HepG2 (cell line): ENCODE data around the gene PTPRF. TPM values are rescaled to one million over a fixed set of nuclear protein-coding genes. Genes with fewer than 3 reads are reported as not detected.

ENCODE experiments used
- MZF1 ChIP-seq: sonication (generic); formaldehyde crosslinking; IDR thresholded peaks from 2 replicates; pipeline ENCODE4 v1.8.1; 2023; ENCODE audit warnings: mild to moderate bottlenecking, missing genetic modification reagents, borderline replicate concordance
- SAP130 ChIP-seq: IDR thresholded peaks from 2 replicates; pipeline ENCODE4 v1.6.1; 2016; ENCODE audit warnings: low read depth
- ZKSCAN1 ChIP-seq: fragments of 150-350 bp; IDR thresholded peaks from 2 replicates; pipeline ENCODE4 v1.6.1; 2014; ENCODE audit warnings: low read length
- polyA plus RNA-seq, 8 experiments: library from polyadenylated mRNA; depleted of rRNA in 3 of 8; stranded (reverse) in 7 of 8; unstranded in 1 of 8; fragments of >200 nt; fragmentation: Illumina TruSeq in 4 of 8; extraction: Trizol in 4 of 8; gene quantifications; 2 replicates each; pipeline versions ENCODE4 v1.2.1 to v1.2.3, GENCODE V29; 2011 to 2016; ENCODE audit warnings: low read depth in 4 of 8, missing spikeins in 1 of 8, mixed read lengths in 1 of 8; ENCODE audit not compliant: insufficient read depth in 1 of 8
- total RNA-seq, 5 experiments: library from RNA; depleted of rRNA; stranded (reverse); fragments of >200 nt; fragmentation: Illumina TruSeq; extraction: Trizol; gene quantifications; 2 replicates each; pipeline ENCODE4 v1.2.3, GENCODE V29; 2016; ENCODE audit warnings: low read depth in 1 of 5
- TF ChIP-seq, protein P1 (sequence below): sonication (generic); formaldehyde crosslinking; IDR thresholded peaks from 2 replicates; pipeline ENCODE4 v1.4.0; 2020; ENCODE audit warnings: missing genetic modification reagents, borderline replicate concordance
- TF ChIP-seq, protein P2 (sequence below): sonication (generic); formaldehyde crosslinking; IDR thresholded peaks from 2 replicates; pipeline ENCODE4 v1.4.0; 2020; ENCODE audit warnings: missing genetic modification reagents, borderline replicate concordance
- TF ChIP-seq, protein P3 (sequence below): sonication (generic); formaldehyde crosslinking; conservative IDR thresholded peaks from 2 replicates; pipeline ENCODE4 v1.4.0; 2020; ENCODE audit warnings: mild to moderate bottlenecking, missing genetic modification reagents, moderate library complexity
- TF ChIP-seq, protein P4 (sequence below): sonication (generic); formaldehyde crosslinking; IDR thresholded peaks from 2 replicates; pipeline ENCODE4 v1.4.0; 2020; ENCODE audit warnings: missing genetic modification reagents, borderline replicate concordance

The PTPRF gene
- total and polyA plus RNA-seq, 2 of the 13 experiments (the other 11 are each of a cell fraction or from before 2014, with no cell fraction given) = 55.9 to 167 TPM

DNA sequence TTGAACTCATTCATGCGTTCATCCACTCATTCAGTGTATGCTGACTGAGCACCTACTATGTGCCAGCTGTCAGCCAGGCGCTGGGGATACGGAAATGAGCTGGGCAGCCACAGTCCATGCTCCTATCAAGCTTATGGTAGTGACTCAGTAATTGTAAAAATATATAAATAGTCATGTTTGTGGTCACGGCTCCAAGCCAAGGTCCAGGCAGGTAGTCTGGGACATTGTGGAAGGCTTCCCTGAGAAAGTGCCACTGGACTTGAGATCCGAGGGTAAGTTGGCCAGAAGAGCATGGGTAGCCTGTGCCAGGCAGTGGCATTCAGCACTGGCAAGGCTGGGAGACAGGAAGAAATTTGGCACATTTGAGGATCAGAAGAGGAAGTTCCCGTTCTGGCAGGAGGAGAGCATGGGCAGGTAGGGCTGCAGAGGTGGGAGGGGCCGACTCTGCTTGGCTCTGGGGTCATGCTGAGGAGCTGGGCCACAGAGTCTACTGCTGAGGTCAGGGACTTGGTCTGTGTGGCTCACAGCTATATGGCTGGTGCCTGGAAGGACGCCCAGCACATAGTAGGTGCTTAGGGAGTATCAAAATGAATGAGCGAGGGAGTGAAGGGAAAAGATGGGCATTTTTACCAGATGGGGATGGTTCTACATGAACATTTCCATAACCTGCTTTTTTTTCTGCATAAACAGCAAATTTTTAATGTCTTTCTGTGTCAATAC, 6.9 kb downstream of the PTPRF start (continued):
- TF ChIP-seq, protein P1, sequence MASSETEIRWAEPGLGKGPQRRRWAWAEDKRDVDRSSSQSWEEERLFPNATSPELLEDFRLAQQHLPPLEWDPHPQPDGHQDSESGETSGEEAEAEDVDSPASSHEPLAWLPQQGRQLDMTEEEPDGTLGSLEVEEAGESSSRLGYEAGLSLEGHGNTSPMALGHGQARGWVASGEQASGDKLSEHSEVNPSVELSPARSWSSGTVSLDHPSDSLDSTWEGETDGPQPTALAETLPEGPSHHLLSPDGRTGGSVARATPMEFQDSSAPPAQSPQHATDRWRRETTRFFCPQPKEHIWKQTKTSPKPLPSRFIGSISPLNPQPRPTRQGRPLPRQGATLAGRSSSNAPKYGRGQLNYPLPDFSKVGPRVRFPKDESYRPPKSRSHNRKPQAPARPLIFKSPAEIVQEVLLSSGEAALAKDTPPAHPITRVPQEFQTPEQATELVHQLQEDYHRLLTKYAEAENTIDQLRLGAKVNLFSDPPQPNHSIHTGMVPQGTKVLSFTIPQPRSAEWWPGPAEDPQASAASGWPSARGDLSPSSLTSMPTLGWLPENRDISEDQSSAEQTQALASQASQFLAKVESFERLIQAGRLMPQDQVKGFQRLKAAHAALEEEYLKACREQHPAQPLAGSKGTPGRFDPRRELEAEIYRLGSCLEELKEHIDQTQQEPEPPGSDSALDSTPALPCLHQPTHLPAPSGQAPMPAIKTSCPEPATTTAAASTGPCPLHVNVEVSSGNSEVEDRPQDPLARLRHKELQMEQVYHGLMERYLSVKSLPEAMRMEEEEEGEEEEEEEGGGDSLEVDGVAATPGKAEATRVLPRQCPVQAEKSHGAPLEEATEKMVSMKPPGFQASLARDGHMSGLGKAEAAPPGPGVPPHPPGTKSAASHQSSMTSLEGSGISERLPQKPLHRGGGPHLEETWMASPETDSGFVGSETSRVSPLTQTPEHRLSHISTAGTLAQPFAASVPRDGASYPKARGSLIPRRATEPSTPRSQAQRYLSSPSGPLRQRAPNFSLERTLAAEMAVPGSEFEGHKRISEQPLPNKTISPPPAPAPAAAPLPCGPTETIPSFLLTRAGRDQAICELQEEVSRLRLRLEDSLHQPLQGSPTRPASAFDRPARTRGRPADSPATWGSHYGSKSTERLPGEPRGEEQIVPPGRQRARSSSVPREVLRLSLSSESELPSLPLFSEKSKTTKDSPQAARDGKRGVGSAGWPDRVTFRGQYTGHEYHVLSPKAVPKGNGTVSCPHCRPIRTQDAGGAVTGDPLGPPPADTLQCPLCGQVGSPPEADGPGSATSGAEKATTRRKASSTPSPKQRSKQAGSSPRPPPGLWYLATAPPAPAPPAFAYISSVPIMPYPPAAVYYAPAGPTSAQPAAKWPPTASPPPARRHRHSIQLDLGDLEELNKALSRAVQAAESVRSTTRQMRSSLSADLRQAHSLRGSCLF (CRISPR knock-in tag) = no peak
- TF ChIP-seq, protein P2, sequence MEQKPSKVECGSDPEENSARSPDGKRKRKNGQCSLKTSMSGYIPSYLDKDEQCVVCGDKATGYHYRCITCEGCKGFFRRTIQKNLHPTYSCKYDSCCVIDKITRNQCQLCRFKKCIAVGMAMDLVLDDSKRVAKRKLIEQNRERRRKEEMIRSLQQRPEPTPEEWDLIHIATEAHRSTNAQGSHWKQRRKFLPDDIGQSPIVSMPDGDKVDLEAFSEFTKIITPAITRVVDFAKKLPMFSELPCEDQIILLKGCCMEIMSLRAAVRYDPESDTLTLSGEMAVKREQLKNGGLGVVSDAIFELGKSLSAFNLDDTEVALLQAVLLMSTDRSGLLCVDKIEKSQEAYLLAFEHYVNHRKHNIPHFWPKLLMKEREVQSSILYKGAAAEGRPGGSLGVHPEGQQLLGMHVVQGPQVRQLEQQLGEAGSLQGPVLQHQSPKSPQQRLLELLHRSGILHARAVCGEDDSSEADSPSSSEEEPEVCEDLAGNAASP (CRISPR knock-in tag) = no peak
- TF ChIP-seq MZF1 (CRISPR knock-in tag) = no peak
- TF ChIP-seq, protein P3, sequence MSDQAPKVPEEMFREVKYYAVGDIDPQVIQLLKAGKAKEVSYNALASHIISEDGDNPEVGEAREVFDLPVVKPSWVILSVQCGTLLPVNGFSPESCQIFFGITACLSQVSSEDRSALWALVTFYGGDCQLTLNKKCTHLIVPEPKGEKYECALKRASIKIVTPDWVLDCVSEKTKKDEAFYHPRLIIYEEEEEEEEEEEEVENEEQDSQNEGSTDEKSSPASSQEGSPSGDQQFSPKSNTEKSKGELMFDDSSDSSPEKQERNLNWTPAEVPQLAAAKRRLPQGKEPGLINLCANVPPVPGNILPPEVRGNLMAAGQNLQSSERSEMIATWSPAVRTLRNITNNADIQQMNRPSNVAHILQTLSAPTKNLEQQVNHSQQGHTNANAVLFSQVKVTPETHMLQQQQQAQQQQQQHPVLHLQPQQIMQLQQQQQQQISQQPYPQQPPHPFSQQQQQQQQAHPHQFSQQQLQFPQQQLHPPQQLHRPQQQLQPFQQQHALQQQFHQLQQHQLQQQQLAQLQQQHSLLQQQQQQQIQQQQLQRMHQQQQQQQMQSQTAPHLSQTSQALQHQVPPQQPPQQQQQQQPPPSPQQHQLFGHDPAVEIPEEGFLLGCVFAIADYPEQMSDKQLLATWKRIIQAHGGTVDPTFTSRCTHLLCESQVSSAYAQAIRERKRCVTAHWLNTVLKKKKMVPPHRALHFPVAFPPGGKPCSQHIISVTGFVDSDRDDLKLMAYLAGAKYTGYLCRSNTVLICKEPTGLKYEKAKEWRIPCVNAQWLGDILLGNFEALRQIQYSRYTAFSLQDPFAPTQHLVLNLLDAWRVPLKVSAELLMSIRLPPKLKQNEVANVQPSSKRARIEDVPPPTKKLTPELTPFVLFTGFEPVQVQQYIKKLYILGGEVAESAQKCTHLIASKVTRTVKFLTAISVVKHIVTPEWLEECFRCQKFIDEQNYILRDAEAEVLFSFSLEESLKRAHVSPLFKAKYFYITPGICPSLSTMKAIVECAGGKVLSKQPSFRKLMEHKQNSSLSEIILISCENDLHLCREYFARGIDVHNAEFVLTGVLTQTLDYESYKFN (CRISPR knock-in tag) = no peak
- TF ChIP-seq, protein P4, sequence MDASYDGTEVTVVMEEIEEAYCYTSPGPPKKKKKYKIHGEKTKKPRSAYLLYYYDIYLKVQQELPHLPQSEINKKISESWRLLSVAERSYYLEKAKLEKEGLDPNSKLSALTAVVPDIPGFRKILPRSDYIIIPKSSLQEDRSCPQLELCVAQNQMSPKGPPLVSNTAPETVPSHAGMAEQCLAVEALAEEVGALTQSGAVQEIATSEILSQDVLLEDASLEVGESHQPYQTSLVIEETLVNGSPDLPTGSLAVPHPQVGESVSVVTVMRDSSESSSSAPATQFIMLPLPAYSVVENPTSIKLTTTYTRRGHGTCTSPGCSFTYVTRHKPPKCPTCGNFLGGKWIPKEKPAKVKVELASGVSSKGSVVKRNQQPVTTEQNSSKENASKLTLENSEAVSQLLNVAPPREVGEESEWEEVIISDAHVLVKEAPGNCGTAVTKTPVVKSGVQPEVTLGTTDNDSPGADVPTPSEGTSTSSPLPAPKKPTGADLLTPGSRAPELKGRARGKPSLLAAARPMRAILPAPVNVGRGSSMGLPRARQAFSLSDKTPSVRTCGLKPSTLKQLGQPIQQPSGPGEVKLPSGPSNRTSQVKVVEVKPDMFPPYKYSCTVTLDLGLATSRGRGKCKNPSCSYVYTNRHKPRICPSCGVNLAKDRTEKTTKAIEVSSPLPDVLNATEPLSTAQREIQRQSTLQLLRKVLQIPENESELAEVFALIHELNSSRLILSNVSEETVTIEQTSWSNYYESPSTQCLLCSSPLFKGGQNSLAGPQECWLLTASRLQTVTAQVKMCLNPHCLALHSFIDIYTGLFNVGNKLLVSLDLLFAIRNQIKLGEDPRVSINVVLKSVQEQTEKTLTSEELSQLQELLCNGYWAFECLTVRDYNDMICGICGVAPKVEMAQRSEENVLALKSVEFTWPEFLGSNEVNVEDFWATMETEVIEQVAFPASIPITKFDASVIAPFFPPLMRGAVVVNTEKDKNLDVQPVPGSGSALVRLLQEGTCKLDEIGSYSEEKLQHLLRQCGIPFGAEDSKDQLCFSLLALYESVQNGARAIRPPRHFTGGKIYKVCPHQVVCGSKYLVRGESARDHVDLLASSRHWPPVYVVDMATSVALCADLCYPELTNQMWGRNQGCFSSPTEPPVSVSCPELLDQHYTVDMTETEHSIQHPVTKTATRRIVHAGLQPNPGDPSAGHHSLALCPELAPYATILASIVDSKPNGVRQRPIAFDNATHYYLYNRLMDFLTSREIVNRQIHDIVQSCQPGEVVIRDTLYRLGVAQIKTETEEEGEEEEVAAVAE (CRISPR knock-in tag) = no peak
- no peak for TF ChIP-seq SAP130 (CRISPR knock-in tag)
- TF ChIP-seq ZKSCAN1 = peak; percentile 85
- TF ChIP-seq, all 625 proteins: peak for 2
